Measurements from ENCODE around the gene SLC4A8.
A peak's percentile ranks its signal among the peaks of the same experiment; 100 is the strongest.

Gene SLC4A8

GRCh38 chr12:51382173-51382572 is 42.5 kb upstream of the SLC4A8 start:
- H3K4me3 ChIP-seq (ENCODE audit: control insufficient read depth, low read depth, low read length) = no peak overlapping the region

GRCh38 chr12:51383269-51383905 is 41.2 kb upstream of the SLC4A8 start:
- no peak for DNase-seq (ENCODE audit: low read depth)
- no peak overlapping the region for H3K4me3 ChIP-seq (ENCODE audit: control insufficient read depth, low read depth, low read length)
- TF ChIP-seq CTCF (IDR thresholded peaks at IDR 0.05; ENCODE audit: control insufficient read depth, insufficient read depth, low read depth, low read length, missing control alignments) = no peak

More at GRCh38 chr12:51382173-51382572, 42.5 kb upstream of the SLC4A8 start:
- TF ChIP-seq CTCF (IDR thresholded peaks at IDR 0.05; ENCODE audit: control insufficient read depth, insufficient read depth, low read depth, low read length, missing control alignments) = no peak
- DNase-seq (ENCODE audit: low read depth) = no peak

- DNase-seq (ENCODE audit: low read depth) = no peak
- no peak for TF ChIP-seq CTCF (IDR thresholded peaks at IDR 0.05; ENCODE audit: control insufficient read depth, insufficient read depth, low read depth, low read length, missing control alignments)
- no peak overlapping the region for H3K4me3 ChIP-seq (ENCODE audit: control insufficient read depth, low read depth, low read length)
Observed at GRCh38 chr12:51386351-51386750, 38.3 kb upstream of the SLC4A8 start.

- no peak overlapping the region for H3K4me3 ChIP-seq (ENCODE audit: control insufficient read depth, low read depth, low read length)
- no peak for TF ChIP-seq CTCF (IDR thresholded peaks at IDR 0.05; ENCODE audit: control insufficient read depth, insufficient read depth, low read depth, low read length, missing control alignments)
- DNase-seq (ENCODE audit: low read depth) = peak; percentile 67
Observed at GRCh38 chr12:51388069-51388799, 36.4 kb upstream of the SLC4A8 start.

GRCh38 chr12:51388846-51389245 is 35.8 kb upstream of the SLC4A8 start:
- no peak for TF ChIP-seq CTCF (IDR thresholded peaks at IDR 0.05; ENCODE audit: control insufficient read depth, insufficient read depth, low read depth, low read length, missing control alignments)
- DNase-seq (ENCODE audit: low read depth) = no peak
- no peak overlapping the region for H3K4me3 ChIP-seq (ENCODE audit: control insufficient read depth, low read depth, low read length)

- no peak for DNase-seq (ENCODE audit: low read depth)
- no peak for TF ChIP-seq CTCF (IDR thresholded peaks at IDR 0.05; ENCODE audit: control insufficient read depth, insufficient read depth, low read depth, low read length, missing control alignments)
- no peak overlapping the region for H3K4me3 ChIP-seq (ENCODE audit: control insufficient read depth, low read depth, low read length)
Observed at GRCh38 chr12:51389302-51389999, 35.2 kb upstream of the SLC4A8 start.

Measured in AG09309 (cell line).